Pancreas (tissue), 10 donors: ENCODE data around the gene ZP1. TPM values are rescaled to one million over a fixed set of nuclear protein-coding genes. Genes with fewer than 3 reads are reported as not detected.

Source experiments
- ATAC-seq, 4 donors: fragments of 200-7000 bp; cut with Tn5 transposase; one replicate each; pipeline versions ENCODE4 v1.8.0 to v1.9.1; 2020; ENCODE audit warnings: mild to moderate bottlenecking in 4 of 4, moderate library complexity in 4 of 4
- DNase-seq, 6 donors: peaks; one replicate each; pipeline ENCODE4 v3.0.0-alpha.2; 2020
- FAIRE-seq: peaks from 2 replicates; lab custom pipeline; 2012; peaks lifted over from hg19 to GRCh38; lab: Jason Lieb, UNC
- H3K27ac ChIP-seq, 4 donors: fragments of 200-600 bp; sonication (generic); 1 replicate in 3 of 4; 2 replicates in 1 of 4; pipeline versions ENCODE4 v1.5.0 to v1.8.0; 2020
- H3K27me3 ChIP-seq, 4 donors: fragments of 200-600 bp; one replicate each; pipeline ENCODE4 v1.8.0; 2021
- H3K36me3 ChIP-seq, 3 donors: fragments of 200-600 bp; sonication (generic) in 1 of 3; one replicate each; pipeline versions ENCODE4 v1.5.0 to v1.8.0; 2020 to 2021
- H3K4me1 ChIP-seq, 3 donors: fragments of 200-600 bp; one replicate each; pipeline ENCODE4 v1.8.0; 2021
- H3K4me3 ChIP-seq, 4 donors: fragments of 200-600 bp; sonication (generic) in 2 of 4; one replicate each; pipeline versions ENCODE4 v1.5.0 to v1.8.0; 2020 to 2021
- H3K9me3 ChIP-seq, 4 donors: fragments of 200-600 bp; one replicate each; pipeline ENCODE4 v1.8.0; 2021
- CTCF ChIP-seq, 4 donors: fragments of 200-600 bp; sonication (generic) in 3 of 4; IDR thresholded peaks; one replicate each; pipeline versions ENCODE4 v1.5.0 to v1.8.0; 2021; ENCODE audit warnings: antibody characterized with exemption in 4 of 4
- WGBS, 2 donors: extraction: QIAGEN DNeasy Blood & Tissue Kit; methylation state at CpG; one replicate each; pipeline ENCODE4 v1.1.7; 2013; 5-methylcytosine and 5-hydroxymethylcytosine counted together
- intact Hi-C, 3 donors: fragments of 100-400 bp; cut with DNase I; formaldehyde crosslinking; loops; one replicate each; pipeline versions ENCODE4 v1.11.1 to v1.14.2; 2022
- polyA plus RNA-seq, 2 donors: library from polyadenylated mRNA; stranded (reverse); fragments of 200-250 nt; gene quantifications; one replicate each; pipeline ENCODE4 v1.2.3, GENCODE V29; 2013
- total RNA-seq, 6 donors: library from RNA; stranded (reverse); fragmentation: NEBNext Ultra II Directional in 4 of 6; extraction: Animal tissue kit (Norgen Biotek cat#: 25700) in 4 of 6; gene quantifications; one replicate each; pipeline versions ENCODE4 v1.2.1 to v1.2.4, GENCODE V29; 2021 to 2023
- donor health status: healthy with polysubstance abuse.
- donor health status: DM: no; HTN: no; CAD: no; lungs with moderate emphysema.
- donor health status: DM: no; HTN: no; CAD: no.
- donor health status: control.
- donor health status: control.
- donor health status: Bipolar disorder and iron deficiency.
- donor health status: DM: yes; HTN: yes; CAD: no.
- donor health status: DM: no; HTN: no; CAD: no.
- donor health status: DM: no; HTN: no; CAD: no.
- donor health status: DM: yes; HTN: yes; CAD: no.

The ZP1 gene
- total and polyA plus RNA-seq, 8 donors, result 0.34 to 1.5 TPM; not detected in 6

- no peak for DNase-seq
- 46 to 55% methylated on average over 5 of the region's 5 CpGs for WGBS, 2 donors
- peak overlapping the region in 1 of 4 donors; percentile 29 for H3K27ac ChIP-seq
Observed at GRCh38 chr11:60879971-60880588, 12.7 kb downstream of the ZP1 start.

GRCh38 chr11:60880643-60881282 is 13.4 kb downstream of the ZP1 start:
- WGBS, 2 donors, result 30 to 36% methylated on average over 8 of the region's 8 CpGs
- Histone ChIP-seq H3K36me3 (no peaks in the 10 kb centered on the region), H3K9me3 (no peaks in the 10 kb centered on the region), H3K27me3 (no peaks in the 10 kb centered on the region), H3K4me1 (peaks cover 7 to 17% (median 15%) of the 10 kb centered on the region in 3 donors), H3K27ac (no peak overlapping the region), H3K4me3 (no peak overlapping the region)
- peak; percentile 70 to 87 (median 86) for ATAC-seq
- no peak for DNase-seq
- TF ChIP-seq CTCF (IDR thresholded peaks at IDR 0.05), result no peak
- FAIRE-seq, result no peak
- intact Hi-C loops, result no loop called here

More at GRCh38 chr11:60879971-60880588, 12.7 kb downstream of the ZP1 start:
- no peaks in the 10 kb centered on the region for H3K9me3 ChIP-seq
- H3K4me1 ChIP-seq, result peaks cover 7 to 17% (median 15%) of the 10 kb centered on the region in 3 donors
- FAIRE-seq (no peak), ATAC-seq (peak; percentile 35 to 85 (median 72))
- no peaks in the 10 kb centered on the region for H3K36me3 ChIP-seq
- intact Hi-C loops, result no loop called here
- H3K27me3 ChIP-seq, result no peaks in the 10 kb centered on the region
- no peak for TF ChIP-seq CTCF (IDR thresholded peaks at IDR 0.05)
- no peak overlapping the region for H3K4me3 ChIP-seq

- Histone ChIP-seq H3K9me3 (no peaks in the 10 kb centered on the region), H3K27ac (no peak overlapping the region), H3K36me3 (peaks cover 0 to 6% (median 0%) of the 10 kb centered on the region in 3 donors), H3K4me3 (no peak overlapping the region), H3K4me1 (no peaks in the 10 kb centered on the region), H3K27me3 (no peaks in the 10 kb centered on the region)
- peak in 3 of 4 donors; percentile 13 to 29 (median 23) for TF ChIP-seq CTCF (IDR thresholded peaks at IDR 0.05)
- ATAC-seq (peak; percentile 77 to 96 (median 95)), DNase-seq (peak in 1 of 6 donors; percentile 44), FAIRE-seq (no peak)
- intact Hi-C loops, result no loop called here
- WGBS, 2 donors, result 50 to 52% methylated on average over 5 of the region's 5 CpGs
Observed at GRCh38 chr11:60887556-60887955, 20.2 kb downstream of the ZP1 start.

- H3K36me3 ChIP-seq, result peaks cover 0 to 29% (median 3%) of the 10 kb centered on the region in 3 donors
- FAIRE-seq (no peak), DNase-seq (no peak), ATAC-seq (no peak)
- intact Hi-C loops, result loop anchor here in 1 of 3 donors (10.0 kb wide), 1 partner anchor 45 kb away; the partner anchor contains the start of gene CCDC86
- no peaks in the 10 kb centered on the region for H3K27me3 ChIP-seq
- H3K4me1 ChIP-seq, result no peaks in the 10 kb centered on the region
- no peak overlapping the region for H3K27ac ChIP-seq
- WGBS, 2 donors, result 57% methylated on average over 6 of the region's 6 CpGs
- H3K9me3 ChIP-seq, result no peaks in the 10 kb centered on the region
- no peak for TF ChIP-seq CTCF (IDR thresholded peaks at IDR 0.05)
- H3K4me3 ChIP-seq, result no peak overlapping the region
Observed at GRCh38 chr11:60889869-60890311, 22.5 kb downstream of the ZP1 start.
